ENCODE results near the gene TMEM203.
A peak's percentile ranks its signal among the peaks of the same experiment; 100 is the strongest.

Gene TMEM203

GRCh38 chr9:137193771-137194170 is 11.7 kb downstream of the TMEM203 start:
- no peak for DNase-seq

- DNase-seq, result no peak
Observed at GRCh38 chr9:137192859-137193258, 12.6 kb downstream of the TMEM203 start.

GRCh38 chr9:137192448-137192780 is 13.0 kb downstream of the TMEM203 start:
- no peak for DNase-seq

- DNase-seq, result no peak
Observed at GRCh38 chr9:137191691-137192447, 13.6 kb downstream of the TMEM203 start.

GRCh38 chr9:137191245-137191644 is 14.2 kb downstream of the TMEM203 start:
- no peak for DNase-seq

- DNase-seq, result no peak
Observed at GRCh38 chr9:137190315-137190856, 15.1 kb downstream of the TMEM203 start.

GRCh38 chr9:137189297-137190295 is 15.9 kb downstream of the TMEM203 start:
- DNase-seq, result no peak

GRCh38 chr9:137188490-137189296 is 16.8 kb downstream of the TMEM203 start, which contains the start of the genes ANAPC2 and SSNA1:
Gene ANAPC2 (minus strand): TSS chr9:137188560. CDS start chr9:137188532, 28 bp downstream.
Gene SSNA1 (plus strand): TSS chr9:137188676. CDS start chr9:137188727, 51 bp downstream.
- DNase-seq, result peak; percentile 95

GRCh38 chr9:137188086-137188489 is 17.4 kb downstream of the TMEM203 start:
- no peak for DNase-seq

GRCh38 chr9:137187386-137187785 is 18.1 kb downstream of the TMEM203 start:
- no peak for DNase-seq

- DNase-seq, result no peak
Observed at GRCh38 chr9:137186385-137186784, 19.1 kb downstream of the TMEM203 start.

- DNase-seq, result no peak
Observed at GRCh38 chr9:137185921-137186320, 19.5 kb downstream of the TMEM203 start.

- DNase-seq, result no peak
Observed at GRCh38 chr9:137184881-137185660, 20.4 kb downstream of the TMEM203 start.

- DNase-seq, result no peak
Observed at GRCh38 chr9:137183980-137184595, 21.4 kb downstream of the TMEM203 start.

GRCh38 chr9:137182836-137183235 is 22.6 kb downstream of the TMEM203 start:
- no peak for DNase-seq

- DNase-seq, result no peak
Observed at GRCh38 chr9:137181680-137182079, 23.8 kb downstream of the TMEM203 start.

GRCh38 chr9:137180491-137180890 is 25.0 kb downstream of the TMEM203 start:
- no peak for DNase-seq

- DNase-seq, result no peak
Observed at GRCh38 chr9:137179761-137180160, 25.7 kb downstream of the TMEM203 start.

- no peak for DNase-seq
Observed at GRCh38 chr9:137178939-137179630, 26.4 kb downstream of the TMEM203 start.

- no peak for DNase-seq
Observed at GRCh38 chr9:137178201-137178938, 27.1 kb downstream of the TMEM203 start.

Data from activated CD4-positive, alpha-beta T cell treated with anti-CD3 and anti-CD28 coated beads for 48 hours (primary cell).